ENCODE measurements around the gene NWD2.

The NWD2 gene

DNA sequence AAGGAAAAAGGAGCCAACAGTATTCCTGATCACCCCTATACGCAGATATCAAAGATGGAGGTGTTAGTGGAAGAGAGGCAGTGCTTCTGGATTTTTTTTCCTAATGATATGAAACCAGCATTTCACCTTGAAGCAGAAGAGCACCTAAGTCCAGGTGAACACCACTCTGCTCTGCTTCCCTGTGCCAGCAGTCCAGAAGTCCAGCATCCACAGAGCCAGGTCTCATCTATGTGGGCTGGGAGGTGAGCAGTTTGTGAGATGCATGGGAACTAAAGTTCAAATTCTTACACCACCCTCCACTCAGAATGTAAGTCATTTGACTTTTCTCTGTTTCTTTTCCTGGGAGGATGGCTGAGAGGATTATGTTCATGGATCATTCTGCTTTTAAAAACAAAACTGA lies 239.1 kb downstream of the NWD2 start:
- TF ChIP-seq MZF1 (tag by site-specific recombination; IDR thresholded peaks at IDR 0.05; ENCODE audit: borderline replicate concordance) (no peak), ZNF248 (tag by site-specific recombination; IDR thresholded peaks at IDR 0.05) (no peak), ZNF664 (tag by site-specific recombination; IDR thresholded peaks at IDR 0.05) (no peak), ZNF133 (tag by site-specific recombination; IDR thresholded peaks at IDR 0.05) (no peak), ZNF670 (tag by site-specific recombination; IDR thresholded peaks at IDR 0.05; ENCODE audit: low read depth) (no peak), ZNF341 (tag by site-specific recombination; IDR thresholded peaks at IDR 0.05; ENCODE audit: low read depth) (no peak), ZNF548 (tag by site-specific recombination; IDR thresholded peaks at IDR 0.05) (no peak), ZSCAN23 (tag by site-specific recombination; IDR thresholded peaks at IDR 0.05) (no peak), YY2 (tag by site-specific recombination; IDR thresholded peaks at IDR 0.05) (no peak), ZNF311 (tag by site-specific recombination; IDR thresholded peaks at IDR 0.05; ENCODE audit: borderline replicate concordance) (no peak), ZNF830 (tag by site-specific recombination; IDR thresholded peaks at IDR 0.05; ENCODE audit: low read depth) (no peak), ZNF785 (tag by site-specific recombination; IDR thresholded peaks at IDR 0.05) (no peak), TCF7L2 (IDR thresholded peaks at IDR 0.05; ENCODE audit: borderline replicate concordance, low read depth, low read length) (no peak), SETDB1 (IDR thresholded peaks at IDR 0.05; ENCODE audit: insufficient read length, low read length) (no peak), ZNF426 (tag by site-specific recombination; IDR thresholded peaks at IDR 0.05) (no peak)
- TF ChIP-seq, protein P1, sequence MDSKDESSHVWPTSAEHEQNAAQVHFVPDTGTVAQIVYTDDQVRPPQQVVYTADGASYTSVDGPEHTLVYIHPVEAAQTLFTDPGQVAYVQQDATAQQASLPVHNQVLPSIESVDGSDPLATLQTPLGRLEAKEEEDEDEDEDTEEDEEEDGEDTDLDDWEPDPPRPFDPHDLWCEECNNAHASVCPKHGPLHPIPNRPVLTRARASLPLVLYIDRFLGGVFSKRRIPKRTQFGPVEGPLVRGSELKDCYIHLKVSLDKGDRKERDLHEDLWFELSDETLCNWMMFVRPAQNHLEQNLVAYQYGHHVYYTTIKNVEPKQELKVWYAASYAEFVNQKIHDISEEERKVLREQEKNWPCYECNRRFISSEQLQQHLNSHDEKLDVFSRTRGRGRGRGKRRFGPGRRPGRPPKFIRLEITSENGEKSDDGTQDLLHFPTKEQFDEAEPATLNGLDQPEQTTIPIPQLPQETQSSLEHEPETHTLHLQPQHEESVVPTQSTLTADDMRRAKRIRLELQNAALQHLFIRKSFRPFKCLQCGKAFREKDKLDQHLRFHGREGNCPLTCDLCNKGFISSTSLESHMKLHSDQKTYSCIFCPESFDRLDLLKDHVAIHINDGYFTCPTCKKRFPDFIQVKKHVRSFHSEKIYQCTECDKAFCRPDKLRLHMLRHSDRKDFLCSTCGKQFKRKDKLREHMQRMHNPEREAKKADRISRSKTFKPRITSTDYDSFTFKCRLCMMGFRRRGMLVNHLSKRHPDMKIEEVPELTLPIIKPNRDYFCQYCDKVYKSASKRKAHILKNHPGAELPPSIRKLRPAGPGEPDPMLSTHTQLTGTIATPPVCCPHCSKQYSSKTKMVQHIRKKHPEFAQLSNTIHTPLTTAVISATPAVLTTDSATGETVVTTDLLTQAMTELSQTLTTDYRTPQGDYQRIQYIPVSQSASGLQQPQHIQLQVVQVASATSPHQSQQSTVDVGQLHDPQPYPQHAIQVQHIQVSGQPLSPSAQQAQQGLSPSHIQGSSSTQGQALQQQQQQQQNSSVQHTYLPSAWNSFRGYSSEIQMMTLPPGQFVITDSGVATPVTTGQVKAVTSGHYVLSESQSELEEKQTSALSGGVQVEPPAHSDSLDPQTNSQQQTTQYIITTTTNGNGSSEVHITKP (tag by site-specific recombination; IDR thresholded peaks at IDR 0.05) = no peak
- TF ChIP-seq, protein P2, sequence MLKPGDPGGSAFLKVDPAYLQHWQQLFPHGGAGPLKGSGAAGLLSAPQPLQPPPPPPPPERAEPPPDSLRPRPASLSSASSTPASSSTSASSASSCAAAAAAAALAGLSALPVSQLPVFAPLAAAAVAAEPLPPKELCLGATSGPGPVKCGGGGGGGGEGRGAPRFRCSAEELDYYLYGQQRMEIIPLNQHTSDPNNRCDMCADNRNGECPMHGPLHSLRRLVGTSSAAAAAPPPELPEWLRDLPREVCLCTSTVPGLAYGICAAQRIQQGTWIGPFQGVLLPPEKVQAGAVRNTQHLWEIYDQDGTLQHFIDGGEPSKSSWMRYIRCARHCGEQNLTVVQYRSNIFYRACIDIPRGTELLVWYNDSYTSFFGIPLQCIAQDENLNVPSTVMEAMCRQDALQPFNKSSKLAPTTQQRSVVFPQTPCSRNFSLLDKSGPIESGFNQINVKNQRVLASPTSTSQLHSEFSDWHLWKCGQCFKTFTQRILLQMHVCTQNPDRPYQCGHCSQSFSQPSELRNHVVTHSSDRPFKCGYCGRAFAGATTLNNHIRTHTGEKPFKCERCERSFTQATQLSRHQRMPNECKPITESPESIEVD (tag by site-specific recombination; IDR thresholded peaks at IDR 0.05) = no peak
- TF ChIP-seq, protein P3, sequence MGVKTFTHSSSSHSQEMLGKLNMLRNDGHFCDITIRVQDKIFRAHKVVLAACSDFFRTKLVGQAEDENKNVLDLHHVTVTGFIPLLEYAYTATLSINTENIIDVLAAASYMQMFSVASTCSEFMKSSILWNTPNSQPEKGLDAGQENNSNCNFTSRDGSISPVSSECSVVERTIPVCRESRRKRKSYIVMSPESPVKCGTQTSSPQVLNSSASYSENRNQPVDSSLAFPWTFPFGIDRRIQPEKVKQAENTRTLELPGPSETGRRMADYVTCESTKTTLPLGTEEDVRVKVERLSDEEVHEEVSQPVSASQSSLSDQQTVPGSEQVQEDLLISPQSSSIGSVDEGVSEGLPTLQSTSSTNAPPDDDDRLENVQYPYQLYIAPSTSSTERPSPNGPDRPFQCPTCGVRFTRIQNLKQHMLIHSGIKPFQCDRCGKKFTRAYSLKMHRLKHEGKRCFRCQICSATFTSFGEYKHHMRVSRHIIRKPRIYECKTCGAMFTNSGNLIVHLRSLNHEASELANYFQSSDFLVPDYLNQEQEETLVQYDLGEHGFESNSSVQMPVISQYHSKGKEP (tag by site-specific recombination; IDR thresholded peaks at IDR 0.05) = no peak
- TF ChIP-seq, protein P4, sequence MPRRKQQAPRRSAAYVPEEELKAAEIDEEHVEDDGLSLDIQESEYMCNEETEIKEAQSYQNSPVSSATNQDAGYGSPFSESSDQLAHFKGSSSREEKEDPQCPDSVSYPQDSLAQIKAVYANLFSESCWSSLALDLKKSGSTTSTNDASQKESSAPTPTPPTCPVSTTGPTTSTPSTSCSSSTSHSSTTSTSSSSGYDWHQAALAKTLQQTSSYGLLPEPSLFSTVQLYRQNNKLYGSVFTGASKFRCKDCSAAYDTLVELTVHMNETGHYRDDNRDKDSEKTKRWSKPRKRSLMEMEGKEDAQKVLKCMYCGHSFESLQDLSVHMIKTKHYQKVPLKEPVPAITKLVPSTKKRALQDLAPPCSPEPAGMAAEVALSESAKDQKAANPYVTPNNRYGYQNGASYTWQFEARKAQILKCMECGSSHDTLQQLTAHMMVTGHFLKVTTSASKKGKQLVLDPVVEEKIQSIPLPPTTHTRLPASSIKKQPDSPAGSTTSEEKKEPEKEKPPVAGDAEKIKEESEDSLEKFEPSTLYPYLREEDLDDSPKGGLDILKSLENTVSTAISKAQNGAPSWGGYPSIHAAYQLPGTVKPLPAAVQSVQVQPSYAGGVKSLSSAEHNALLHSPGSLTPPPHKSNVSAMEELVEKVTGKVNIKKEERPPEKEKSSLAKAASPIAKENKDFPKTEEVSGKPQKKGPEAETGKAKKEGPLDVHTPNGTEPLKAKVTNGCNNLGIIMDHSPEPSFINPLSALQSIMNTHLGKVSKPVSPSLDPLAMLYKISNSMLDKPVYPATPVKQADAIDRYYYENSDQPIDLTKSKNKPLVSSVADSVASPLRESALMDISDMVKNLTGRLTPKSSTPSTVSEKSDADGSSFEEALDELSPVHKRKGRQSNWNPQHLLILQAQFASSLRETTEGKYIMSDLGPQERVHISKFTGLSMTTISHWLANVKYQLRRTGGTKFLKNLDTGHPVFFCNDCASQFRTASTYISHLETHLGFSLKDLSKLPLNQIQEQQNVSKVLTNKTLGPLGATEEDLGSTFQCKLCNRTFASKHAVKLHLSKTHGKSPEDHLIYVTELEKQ (tag by site-specific recombination; IDR thresholded peaks at IDR 0.05; ENCODE audit: borderline replicate concordance) = no peak
- no peaks in the 10 kb centered on the region for H3K4me1 ChIP-seq (ENCODE audit: control insufficient read depth, insufficient read depth, low read length)
- ChIA-PET POLR2A (no interaction called here), CTCF (no interaction called here)
- no peaks in the 10 kb centered on the region for H3K9me3 ChIP-seq (ENCODE audit: control insufficient read depth, insufficient read depth, low read depth, low read length)
- no peak overlapping the region for H3K27ac ChIP-seq (ENCODE audit: extremely low read depth, low read depth, low read length)
- H3K36me3 ChIP-seq (ENCODE audit: control insufficient read depth in 2 of 2, insufficient read depth in 1 of 2, low read length in 2 of 2) = no peaks in the 10 kb centered on the region
- no peak overlapping the region for H3K4me3 ChIP-seq (ENCODE audit: low read depth, low read length)
